Epidermal melanocyte (primary cell): ENCODE measurements around the gene GGT1.
"Not testable (repeated sequence)": the region's sequence is repeated elsewhere in the genome, so short reads cannot be mapped to it uniquely, and the experiment has no call there.

Experiments
- DNase-seq: peaks from one replicate; pipeline ENCODE4 v3.0.0; 2011; ENCODE audit warnings: low spot score; ENCODE audit not compliant: insufficient read length

Gene GGT1

DNA sequence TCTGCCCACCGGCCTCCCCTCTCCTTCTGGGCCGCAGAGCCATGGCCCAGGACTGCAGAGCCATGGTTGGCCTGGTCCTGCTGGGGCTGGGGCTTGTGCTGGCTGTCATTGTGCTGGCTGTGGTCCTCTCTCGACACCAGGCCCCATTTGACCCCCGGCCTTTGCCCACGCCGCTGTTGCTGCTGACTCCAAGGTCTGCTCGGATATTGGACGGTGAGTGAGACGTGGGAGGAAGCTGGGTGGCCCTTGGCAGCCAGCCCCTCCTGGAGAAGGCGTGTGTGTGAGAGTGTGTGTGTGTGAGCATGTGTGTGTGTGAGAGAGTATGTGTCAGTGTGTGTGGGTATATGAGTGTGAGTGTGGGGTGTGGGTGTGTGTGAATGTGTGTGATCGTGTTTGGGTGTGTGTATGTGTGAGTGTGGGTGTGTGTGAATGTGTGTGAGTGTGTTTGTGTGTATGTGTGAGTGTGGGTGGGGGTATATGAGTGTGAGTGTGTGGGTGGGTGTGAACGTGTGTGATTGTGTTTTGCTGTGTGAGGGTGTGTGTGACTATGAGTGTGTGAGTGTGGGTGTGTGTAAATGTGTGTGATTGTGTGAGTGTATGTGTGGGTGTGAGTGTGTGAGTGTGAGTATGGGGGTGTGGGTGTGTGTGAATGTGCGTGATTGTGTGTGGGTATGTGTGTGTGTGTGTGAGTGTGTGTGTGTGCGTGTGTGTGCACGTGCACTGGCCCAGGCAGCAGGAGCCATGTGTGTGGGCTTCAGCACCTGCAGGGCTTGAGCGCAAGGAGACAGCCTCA lies 30.4 kb downstream of the GGT1 start:
- not testable (repeated sequence) for DNase-seq

- not testable (repeated sequence) for DNase-seq
Observed at GRCh38 chr22:24634776-24635389, 31.9 kb downstream of the GGT1 start.

DNA sequence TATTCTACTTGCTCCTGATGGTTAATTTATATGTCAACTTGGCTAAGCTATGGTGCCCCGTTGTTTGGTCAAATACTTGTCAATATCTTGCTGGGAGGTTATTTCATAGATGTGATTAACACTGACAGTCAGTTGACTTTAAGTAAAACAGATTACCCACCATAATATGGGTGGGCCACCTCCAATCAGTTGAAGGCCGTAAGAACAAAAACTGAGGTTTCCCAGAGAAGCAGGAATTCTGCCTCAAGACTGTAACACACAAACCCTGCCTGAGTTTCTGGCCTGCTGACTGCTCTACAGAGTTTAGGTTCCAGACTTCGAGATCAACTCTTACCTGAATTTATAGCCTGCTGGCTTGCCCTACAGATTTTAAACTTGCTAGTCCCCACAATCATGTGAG lies 33.5 kb downstream of the GGT1 start:
- DNase-seq: not testable (repeated sequence)

DNA sequence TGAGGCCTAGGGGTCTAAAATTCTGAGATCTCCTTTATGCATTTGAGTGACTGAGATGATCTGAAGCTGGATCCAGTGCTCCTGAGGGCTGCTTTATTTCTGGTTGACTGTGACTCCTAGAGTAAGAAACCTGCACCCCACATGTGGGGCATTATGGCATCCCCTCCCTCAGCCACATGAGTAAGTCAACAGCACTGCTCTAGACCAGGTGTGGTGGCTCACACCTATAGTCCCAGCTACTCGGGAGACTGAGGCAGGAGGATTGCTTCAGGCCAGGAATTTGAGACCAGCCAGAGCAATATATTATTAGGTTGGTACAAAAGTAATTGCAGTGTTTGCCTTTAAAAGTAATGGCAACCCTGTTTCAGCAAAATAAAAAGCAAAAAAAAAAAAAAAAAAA lies 39.3 kb downstream of the GGT1 start:
- not testable (repeated sequence) for DNase-seq

- not testable (repeated sequence) for DNase-seq
Observed at GRCh38 chr22:24644409-24644808, 41.4 kb downstream of the GGT1 start.

DNA sequence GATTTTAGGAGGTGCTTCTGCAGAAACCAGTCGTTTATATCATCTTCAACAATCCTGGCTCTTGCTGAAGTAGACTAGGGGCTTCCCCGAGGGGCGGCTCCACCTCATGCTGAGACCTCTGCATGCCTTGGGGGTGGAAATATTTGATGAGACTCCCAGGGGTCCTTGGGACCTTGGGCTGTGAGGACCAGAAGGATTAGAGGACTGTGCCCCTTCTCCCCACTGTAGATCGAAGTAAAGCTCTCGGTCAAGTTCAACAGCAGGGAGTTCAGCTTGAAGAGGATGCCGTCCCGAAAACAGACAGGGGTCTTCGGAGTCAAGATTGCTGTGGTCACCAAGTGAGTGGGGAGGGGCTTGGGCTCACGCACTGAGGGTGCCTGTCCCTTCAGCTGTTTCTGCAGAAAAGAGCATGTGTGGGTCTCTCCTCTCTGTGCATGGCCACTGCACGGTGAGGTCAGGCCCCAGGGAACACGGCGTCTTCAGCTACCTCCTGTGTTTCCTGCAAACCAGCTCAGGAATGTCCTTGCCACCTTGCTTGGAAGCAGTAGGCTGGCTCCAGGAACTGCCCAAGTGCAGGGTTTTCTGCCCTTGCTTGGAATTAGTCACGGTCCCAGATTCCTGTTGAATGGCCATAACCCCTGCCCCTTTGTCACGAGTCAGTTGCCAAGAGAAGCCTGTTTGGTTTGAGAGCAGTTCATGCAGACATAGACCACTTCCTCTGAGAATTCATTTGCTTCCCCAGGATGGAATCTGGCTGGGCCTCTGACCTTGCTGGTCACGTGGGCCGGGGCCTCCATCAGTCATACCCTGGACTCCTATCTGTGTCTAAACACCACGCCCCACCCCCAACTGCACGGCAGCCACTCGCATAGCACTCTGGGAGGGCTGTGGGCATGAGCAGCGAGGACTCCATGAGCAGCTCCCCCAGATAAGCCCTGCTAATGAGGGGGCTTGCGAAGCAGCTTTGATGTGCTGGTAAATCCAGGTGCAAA lies 42.7 kb downstream of the GGT1 start:
- DNase-seq: not testable (repeated sequence)

DNA sequence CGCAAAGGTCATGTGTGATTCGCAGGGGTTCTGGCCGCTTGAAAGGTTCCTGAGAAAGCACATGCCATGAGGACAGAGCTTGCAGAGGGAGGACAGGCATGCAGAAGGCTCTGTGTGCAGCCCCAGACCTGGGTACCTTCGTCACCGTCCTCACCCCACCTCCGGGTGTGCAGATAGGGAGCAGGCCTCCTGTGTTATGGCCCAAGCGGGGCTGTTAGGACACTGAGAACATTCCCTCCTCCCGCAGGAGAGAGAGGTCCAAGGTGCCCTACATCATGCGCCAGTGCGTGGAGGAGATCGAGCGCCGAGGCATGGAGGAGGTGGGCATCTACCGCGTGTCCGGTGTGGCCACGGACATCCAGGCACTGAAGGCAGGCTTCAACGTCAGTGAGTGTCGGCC lies 43.8 kb downstream of the GGT1 start:
- DNase-seq: not testable (repeated sequence)

DNA sequence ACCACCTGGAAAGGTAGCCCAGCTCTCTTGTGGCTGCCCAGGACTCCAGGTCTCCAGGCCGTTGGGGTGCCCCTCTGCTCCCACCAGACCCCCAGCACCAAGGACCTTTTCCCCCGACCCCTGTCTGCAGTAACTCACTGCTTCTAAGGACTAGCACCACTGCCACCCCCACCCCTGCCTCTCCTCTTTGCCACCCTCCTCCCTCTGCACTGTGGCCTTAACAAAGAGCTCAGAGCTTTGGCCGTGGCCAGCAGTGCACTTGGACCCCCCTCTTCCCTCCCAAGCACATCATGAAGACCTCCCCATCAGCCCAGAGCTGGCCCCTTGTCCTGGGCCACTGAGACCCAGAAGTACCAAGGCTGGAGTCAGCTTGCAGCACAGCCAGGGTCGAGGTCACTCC lies 46.4 kb downstream of the GGT1 start:
- not testable (repeated sequence) for DNase-seq

GRCh38 chr22:24650884-24651283 lies 47.9 kb downstream of the GGT1 start:
- not testable (repeated sequence) for DNase-seq

DNA sequence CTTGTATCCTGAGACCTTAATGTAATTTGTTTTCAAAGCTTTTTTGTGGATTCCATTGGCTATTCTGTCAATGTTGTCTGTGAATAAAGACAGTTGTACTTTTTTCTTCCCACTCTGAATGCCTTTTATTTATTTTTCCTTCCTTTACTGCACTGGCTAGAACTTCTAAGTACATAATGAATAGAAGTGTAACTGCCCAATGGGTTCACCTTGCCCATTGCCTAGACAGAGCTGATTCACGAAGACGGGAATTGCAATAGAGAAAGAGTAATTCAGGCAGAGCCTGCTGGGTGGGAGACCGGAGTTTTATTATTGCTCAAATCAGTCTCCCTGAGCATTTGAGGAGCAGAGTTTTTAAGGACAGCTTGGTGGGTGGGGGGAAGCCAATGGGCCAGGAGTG lies 62.4 kb downstream of the GGT1 start:
- DNase-seq: not testable (repeated sequence)

DNA sequence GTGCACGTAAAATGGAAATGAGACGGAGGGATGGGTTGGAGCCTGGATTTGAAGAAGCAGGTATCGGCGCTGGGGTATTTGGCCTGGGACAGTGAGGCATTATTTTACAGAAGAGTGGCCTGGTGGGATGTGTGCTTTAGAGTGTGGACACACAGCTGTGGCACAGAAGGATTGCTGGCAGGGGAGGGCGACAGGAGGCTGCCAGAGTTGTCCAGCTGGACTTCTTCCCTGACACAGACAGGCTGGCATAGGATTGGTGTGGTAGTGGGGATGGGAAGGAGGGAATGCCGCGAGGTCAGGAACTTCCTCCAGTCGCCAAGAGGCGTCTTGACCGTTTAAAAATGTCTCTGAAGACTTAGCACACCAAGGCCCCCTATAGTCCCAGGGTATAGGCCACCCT lies 64.9 kb downstream of the GGT1 start:
- DNase-seq: not testable (repeated sequence)

GRCh38 chr22:24672532-24672931 lies 69.5 kb downstream of the GGT1 start:
- not testable (repeated sequence) for DNase-seq
